GM12878 (cell line): ENCODE measurements around the gene PIK3R2. TPM values are rescaled to one million over a fixed set of nuclear protein-coding genes. Genes with fewer than 3 reads are reported as not detected.

ENCODE experiments used
- ASH2L ChIP-seq: fragments of 300-600, 200-600 bp; sonication (generic); IDR thresholded peaks from 2 replicates; pipeline ENCODE4 v1.6.1; 2017; ENCODE audit warnings: low read depth, mild to moderate bottlenecking, borderline replicate concordance
- BMI1 ChIP-seq: fragments of 450-650 bp; IDR thresholded peaks from 2 replicates; pipeline ENCODE4 v1.6.1; 2016; ENCODE audit warnings: mild to moderate bottlenecking, moderate library complexity, borderline replicate concordance
- CREM ChIP-seq: IDR thresholded peaks from 2 replicates; pipeline ENCODE4 v1.6.1; 2014; ENCODE audit warnings: antibody characterized with exemption, low read depth
- DPF2 ChIP-seq: fragments of 450-650 bp; IDR thresholded peaks from 2 replicates; pipeline ENCODE4 v1.6.1; 2017; ENCODE audit warnings: mild to moderate bottlenecking
- EGR1 ChIP-seq, 2 experiments: IDR thresholded peaks; 1 replicate in 1 of 2; 2 replicates in 1 of 2; pipeline ENCODE4 v1.6.1; 2011 to 2012; ENCODE audit warnings: low read depth in 2 of 2, low read length in 2 of 2, borderline replicate concordance in 1 of 2, mild to moderate bottlenecking in 1 of 2, moderate library complexity in 1 of 2
- EP300 ChIP-seq, 2 experiments: fragments of 150-350 bp in 1 of 2; IDR thresholded peaks; 2 replicates each; pipeline ENCODE4 v1.6.1; 2011 to 2012; ENCODE audit warnings: low read depth in 2 of 2, low read length in 2 of 2, borderline replicate concordance in 1 of 2, improper control_type of control experiment in 1 of 2, inconsistent platforms in 1 of 2; ENCODE audit not compliant: control insufficient read depth in 1 of 2
- RFX5 ChIP-seq: IDR thresholded peaks from 2 replicates; pipeline ENCODE4 v1.6.1; 2011; ENCODE audit warnings: low read depth, low read length, improper control_type of control experiment
- SMARCA5 ChIP-seq: fragments of 450-650 bp; IDR thresholded peaks from 2 replicates; pipeline ENCODE4 v1.6.1; 2017; ENCODE audit warnings: mild to moderate bottlenecking
- SP1 ChIP-seq: IDR thresholded peaks from one replicate; pipeline ENCODE4 v1.6.1; 2011; ENCODE audit warnings: low read depth, low read length
- SREBF2 ChIP-seq: IDR thresholded peaks from 2 replicates; pipeline ENCODE4 v1.6.1; 2012; ENCODE audit warnings: mild to moderate bottlenecking, low read length
- SUZ12 ChIP-seq: fragments of 200-600 bp; sonication (generic); IDR thresholded peaks from one replicate; pipeline ENCODE4 v1.6.1; 2018; ENCODE audit warnings: antibody characterized with exemption, mild to moderate bottlenecking; ENCODE audit not compliant: unreplicated experiment
- ZNF207 ChIP-seq: fragments of 450-650 bp; IDR thresholded peaks from 2 replicates; pipeline ENCODE4 v1.6.1; 2014; ENCODE audit warnings: antibody characterized with exemption, mild to moderate bottlenecking, borderline replicate concordance
- polyA plus RNA-seq, 11 experiments: library from polyadenylated mRNA; depleted of rRNA in 4 of 11; unstranded in 6 of 11; stranded (reverse) in 5 of 11; fragments of >200 nt; fragmentation: Nextera tagmentation in 4 of 11; fragmentation: Illumina TruSeq in 1 of 11; extraction: Ambion mirVana in 4 of 11; extraction: Trizol in 1 of 11; gene quantifications; 1 replicate in 1 of 11; 2 replicates in 10 of 11; pipeline versions ENCODE4 v1.2.1 to v1.2.3, GENCODE V29; 2011 to 2016; ENCODE audit warnings: inconsistent platforms in 2 of 11, missing spikeins in 2 of 11, low read depth in 1 of 11
- total RNA-seq, 4 experiments: library from RNA; depleted of rRNA in 3 of 4; stranded (reverse); fragments of >200 nt in 3 of 4; fragmentation: Illumina TruSeq in 1 of 4; extraction: Trizol in 1 of 4; gene quantifications; 2 replicates each; pipeline versions ENCODE4 v1.2.1 to v1.2.3, GENCODE V29; 2013 to 2021
- TF ChIP-seq, protein P1 (sequence below): fragments of 450-650 bp; IDR thresholded peaks from 2 replicates; pipeline ENCODE4 v1.6.1; 2017; ENCODE audit warnings: mild to moderate bottlenecking, moderate library complexity

PIK3R2 gene
- total and polyA plus RNA-seq, 10 of the 15 experiments (the other 5 are each of a cell fraction or from before 2014, with no cell fraction given) = 0.26 to 22.6 (median 2.5) TPM

DNA sequence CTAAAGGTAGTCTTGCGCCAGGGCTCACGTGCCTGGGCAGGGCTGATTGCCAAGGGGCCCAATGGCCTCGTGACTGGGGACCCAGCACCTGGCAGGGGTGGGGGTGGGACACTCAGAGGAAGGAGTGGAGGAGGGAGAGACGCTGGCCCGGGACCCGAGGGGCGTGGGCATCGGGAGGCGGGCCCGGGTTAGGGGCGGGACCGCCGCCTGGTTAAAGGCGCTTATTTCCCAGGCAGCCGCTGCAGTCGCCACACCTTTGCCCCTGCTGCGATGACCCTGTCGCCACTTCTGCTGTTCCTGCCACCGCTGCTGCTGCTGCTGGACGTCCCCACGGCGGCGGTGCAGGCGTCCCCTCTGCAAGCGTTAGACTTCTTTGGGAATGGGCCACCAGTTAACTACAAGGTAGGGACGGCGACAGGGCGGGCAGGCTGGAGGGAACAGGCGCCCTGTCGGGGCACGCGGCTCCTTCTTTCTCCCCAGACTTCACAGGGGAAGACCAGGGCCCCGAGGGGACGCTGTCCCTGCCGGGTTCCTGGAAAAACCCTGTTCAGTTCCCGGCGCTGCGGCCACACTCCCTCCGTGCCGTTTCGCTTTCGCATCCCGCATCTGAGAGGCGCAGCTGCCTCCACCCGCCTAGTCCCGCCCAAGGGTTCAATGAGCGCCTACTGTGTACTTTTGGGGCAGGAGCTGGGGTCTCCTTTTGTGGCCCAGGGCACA lies 20.8 kb downstream of the PIK3R2 start, which contains the start of gene IFI30 (continued):
- TF ChIP-seq SP1 = peak; percentile 56
- no peak for TF ChIP-seq SREBF2
- no peak for TF ChIP-seq RFX5
- TF ChIP-seq, protein P1, sequence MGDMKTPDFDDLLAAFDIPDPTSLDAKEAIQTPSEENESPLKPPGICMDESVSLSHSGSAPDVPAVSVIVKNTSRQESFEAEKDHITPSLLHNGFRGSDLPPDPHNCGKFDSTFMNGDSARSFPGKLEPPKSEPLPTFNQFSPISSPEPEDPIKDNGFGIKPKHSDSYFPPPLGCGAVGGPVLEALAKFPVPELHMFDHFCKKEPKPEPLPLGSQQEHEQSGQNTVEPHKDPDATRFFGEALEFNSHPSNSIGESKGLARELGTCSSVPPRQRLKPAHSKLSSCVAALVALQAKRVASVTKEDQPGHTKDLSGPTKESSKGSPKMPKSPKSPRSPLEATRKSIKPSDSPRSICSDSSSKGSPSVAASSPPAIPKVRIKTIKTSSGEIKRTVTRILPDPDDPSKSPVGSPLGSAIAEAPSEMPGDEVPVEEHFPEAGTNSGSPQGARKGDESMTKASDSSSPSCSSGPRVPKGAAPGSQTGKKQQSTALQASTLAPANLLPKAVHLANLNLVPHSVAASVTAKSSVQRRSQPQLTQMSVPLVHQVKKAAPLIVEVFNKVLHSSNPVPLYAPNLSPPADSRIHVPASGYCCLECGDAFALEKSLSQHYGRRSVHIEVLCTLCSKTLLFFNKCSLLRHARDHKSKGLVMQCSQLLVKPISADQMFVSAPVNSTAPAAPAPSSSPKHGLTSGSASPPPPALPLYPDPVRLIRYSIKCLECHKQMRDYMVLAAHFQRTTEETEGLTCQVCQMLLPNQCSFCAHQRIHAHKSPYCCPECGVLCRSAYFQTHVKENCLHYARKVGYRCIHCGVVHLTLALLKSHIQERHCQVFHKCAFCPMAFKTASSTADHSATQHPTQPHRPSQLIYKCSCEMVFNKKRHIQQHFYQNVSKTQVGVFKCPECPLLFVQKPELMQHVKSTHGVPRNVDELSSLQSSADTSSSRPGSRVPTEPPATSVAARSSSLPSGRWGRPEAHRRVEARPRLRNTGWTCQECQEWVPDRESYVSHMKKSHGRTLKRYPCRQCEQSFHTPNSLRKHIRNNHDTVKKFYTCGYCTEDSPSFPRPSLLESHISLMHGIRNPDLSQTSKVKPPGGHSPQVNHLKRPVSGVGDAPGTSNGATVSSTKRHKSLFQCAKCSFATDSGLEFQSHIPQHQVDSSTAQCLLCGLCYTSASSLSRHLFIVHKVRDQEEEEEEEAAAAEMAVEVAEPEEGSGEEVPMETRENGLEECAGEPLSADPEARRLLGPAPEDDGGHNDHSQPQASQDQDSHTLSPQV = no peak
- no peak for TF ChIP-seq SUZ12
- no peak for TF ChIP-seq ZNF207
- TF ChIP-seq ASH2L = no peak
- peak; percentile 30 for TF ChIP-seq CREM
- peak in 1 of 2 experiments; percentile 67; a peak in 1 of 4 replicates for TF ChIP-seq EP300 (IDR thresholded peaks at IDR 0.05; ENCODE audit: borderline replicate concordance in 1 of 2, control insufficient read depth in 1 of 2, low read depth in 2 of 2, low read length in 2 of 2)
- TF ChIP-seq SMARCA5 = peak; percentile 80; the same call in 1 of the 2 replicates
- peak; percentile 74 for TF ChIP-seq DPF2
- no peak for TF ChIP-seq BMI1
- no peak for TF ChIP-seq EGR1 (IDR thresholded peaks at IDR 0.05; ENCODE audit: borderline replicate concordance in 1 of 2, low read depth in 2 of 2, low read length in 2 of 2)
